GM18870 (cell line): ENCODE data around the gene COL19A1.
A peak's percentile ranks its signal among the peaks of the same experiment; 100 is the strongest.
"Not testable (repeated sequence)": the region's sequence is repeated elsewhere in the genome, so short reads cannot be mapped to it uniquely, and the experiment has no call there.

Experiments used
- ATAC-seq: cut with Tn5 transposase; IDR thresholded peaks from one replicate; pipeline ENCODE4 v1.9.1; 2021; ENCODE audit warnings: moderate library complexity; ENCODE audit not compliant: unreplicated experiment

Gene COL19A1

GRCh38 chr6:69957985-69958559 lies 91.7 kb downstream of the COL19A1 start:
- no peak for ATAC-seq

GRCh38 chr6:69958978-69959377 lies 92.6 kb downstream of the COL19A1 start:
- ATAC-seq: no peak

GRCh38 chr6:69965974-69966373 lies 99.6 kb downstream of the COL19A1 start:
- not testable (repeated sequence) for ATAC-seq

GRCh38 chr6:69973138-69973537 lies 106.8 kb downstream of the COL19A1 start:
- ATAC-seq: no peak

- no peak for ATAC-seq
These were observed 107.4 kb downstream of the COL19A1 start for GRCh38 chr6:69973763-69974162.

- no peak for ATAC-seq
These were observed 107.8 kb downstream of the COL19A1 start for GRCh38 chr6:69974193-69974592.

- ATAC-seq: no peak
These were observed 110.3 kb downstream of the COL19A1 start for GRCh38 chr6:69976591-69977090.

- ATAC-seq: no peak
These were observed 114.3 kb downstream of the COL19A1 start for GRCh38 chr6:69980624-69981023.

- ATAC-seq: no peak
These were observed 118.2 kb downstream of the COL19A1 start for GRCh38 chr6:69984506-69984905.

GRCh38 chr6:69985180-69985579 lies 118.8 kb downstream of the COL19A1 start:
- peak; percentile 75 for ATAC-seq

- no peak for ATAC-seq
These were observed 121.2 kb downstream of the COL19A1 start for GRCh38 chr6:69987550-69987949.

- no peak for ATAC-seq
These were observed 122.2 kb downstream of the COL19A1 start for GRCh38 chr6:69988458-69989126.

- ATAC-seq: no peak
These were observed 127.9 kb downstream of the COL19A1 start for GRCh38 chr6:69994251-69994650.

- no peak for ATAC-seq
These were observed 141.8 kb downstream of the COL19A1 start for GRCh38 chr6:70008189-70008588.

- not testable (repeated sequence) for ATAC-seq
These were observed 144.0 kb downstream of the COL19A1 start for GRCh38 chr6:70010339-70010738.

- not testable (repeated sequence) for ATAC-seq
These were observed 156.8 kb downstream of the COL19A1 start for GRCh38 chr6:70023201-70023600.

GRCh38 chr6:70028246-70028645 lies 161.9 kb downstream of the COL19A1 start:
- ATAC-seq: no peak

GRCh38 chr6:70028926-70029325 lies 162.6 kb downstream of the COL19A1 start:
- no peak for ATAC-seq

- no peak for ATAC-seq
These were observed 167.4 kb downstream of the COL19A1 start for GRCh38 chr6:70033781-70034180.

- no peak for ATAC-seq
These were observed 171.1 kb downstream of the COL19A1 start for GRCh38 chr6:70037445-70037844.

GRCh38 chr6:70040766-70041165 lies 174.4 kb downstream of the COL19A1 start:
- ATAC-seq: no peak

GRCh38 chr6:70041411-70041810 lies 175.1 kb downstream of the COL19A1 start:
- no peak for ATAC-seq

- ATAC-seq: no peak
These were observed 179.1 kb downstream of the COL19A1 start for GRCh38 chr6:70045413-70045812.
